ENCODE measurements around the gene STPG2. TPM values are rescaled to one million over a fixed set of nuclear protein-coding genes. Genes with fewer than 3 reads are reported as not detected.

The STPG2 gene
- total RNA-seq, 6 donors from 2014 or later = 0.30 to 5.2 (median 0.49) TPM; not detected in 1

DNA sequence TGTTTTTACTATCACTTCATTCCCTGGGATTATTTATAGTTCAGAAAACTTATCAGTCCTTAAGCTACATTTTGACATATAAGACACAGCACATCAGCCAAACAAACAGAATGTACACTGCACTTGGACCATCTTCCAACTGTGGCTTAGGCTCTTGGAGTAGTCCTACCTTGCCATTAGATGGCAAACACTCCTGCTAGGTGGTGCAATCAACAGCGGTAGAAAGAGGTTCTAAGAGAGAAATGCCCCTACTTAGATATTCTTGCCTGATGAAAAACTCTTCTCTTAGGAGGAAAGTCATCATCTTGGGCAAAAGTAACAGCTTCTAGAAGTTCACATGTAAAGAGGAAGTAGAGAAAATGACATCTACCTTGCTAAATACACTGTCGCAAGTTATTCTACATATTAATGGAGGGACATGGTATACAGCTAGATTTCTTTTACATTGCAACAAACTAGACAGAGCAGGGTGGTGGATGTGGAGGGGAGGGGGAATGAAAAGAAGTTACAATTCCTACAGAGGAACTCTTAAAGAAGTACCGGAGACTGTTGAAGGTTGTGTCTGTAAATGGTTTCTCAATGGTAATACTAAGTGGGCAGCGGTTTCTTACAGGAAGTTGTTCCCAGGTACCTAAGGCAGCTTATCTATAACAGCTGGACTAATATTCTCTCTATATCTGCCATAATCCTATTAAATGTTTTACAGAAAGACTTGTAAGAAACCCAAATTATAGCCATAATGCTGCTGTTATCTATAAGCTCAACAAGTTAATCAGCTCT is 8.1 kb upstream of the STPG2 start:
- no peaks in the 10 kb centered on the region for H3K36me3 ChIP-seq
- no peak overlapping the region for H3K4me3 ChIP-seq
- DNase-seq (no peak), ATAC-seq (ENCODE audit: low FRiP score in 2 of 2) (no peak)
- WGBS, 2 donors = 50 to 60% methylated on average over 4 of the region's 4 CpGs
- TF ChIP-seq POLR2AphosphoS5 (IDR thresholded peaks at IDR 0.05) (no peak), EP300 (IDR thresholded peaks at IDR 0.05) (no peak), POLR2A (IDR thresholded peaks at IDR 0.05) (no peak)
- TF ChIP-seq, protein P1, sequence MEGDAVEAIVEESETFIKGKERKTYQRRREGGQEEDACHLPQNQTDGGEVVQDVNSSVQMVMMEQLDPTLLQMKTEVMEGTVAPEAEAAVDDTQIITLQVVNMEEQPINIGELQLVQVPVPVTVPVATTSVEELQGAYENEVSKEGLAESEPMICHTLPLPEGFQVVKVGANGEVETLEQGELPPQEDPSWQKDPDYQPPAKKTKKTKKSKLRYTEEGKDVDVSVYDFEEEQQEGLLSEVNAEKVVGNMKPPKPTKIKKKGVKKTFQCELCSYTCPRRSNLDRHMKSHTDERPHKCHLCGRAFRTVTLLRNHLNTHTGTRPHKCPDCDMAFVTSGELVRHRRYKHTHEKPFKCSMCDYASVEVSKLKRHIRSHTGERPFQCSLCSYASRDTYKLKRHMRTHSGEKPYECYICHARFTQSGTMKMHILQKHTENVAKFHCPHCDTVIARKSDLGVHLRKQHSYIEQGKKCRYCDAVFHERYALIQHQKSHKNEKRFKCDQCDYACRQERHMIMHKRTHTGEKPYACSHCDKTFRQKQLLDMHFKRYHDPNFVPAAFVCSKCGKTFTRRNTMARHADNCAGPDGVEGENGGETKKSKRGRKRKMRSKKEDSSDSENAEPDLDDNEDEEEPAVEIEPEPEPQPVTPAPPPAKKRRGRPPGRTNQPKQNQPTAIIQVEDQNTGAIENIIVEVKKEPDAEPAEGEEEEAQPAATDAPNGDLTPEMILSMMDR (IDR thresholded peaks at IDR 0.05) = no peak
- H3K27ac ChIP-seq = no peak overlapping the region
- no peaks in the 10 kb centered on the region for H3K27me3 ChIP-seq
- H3K9me3 ChIP-seq = no peaks in the 10 kb centered on the region
- peaks cover 0 to 9% (median 4%) of the 10 kb centered on the region in 4 donors for H3K4me1 ChIP-seq

DNA sequence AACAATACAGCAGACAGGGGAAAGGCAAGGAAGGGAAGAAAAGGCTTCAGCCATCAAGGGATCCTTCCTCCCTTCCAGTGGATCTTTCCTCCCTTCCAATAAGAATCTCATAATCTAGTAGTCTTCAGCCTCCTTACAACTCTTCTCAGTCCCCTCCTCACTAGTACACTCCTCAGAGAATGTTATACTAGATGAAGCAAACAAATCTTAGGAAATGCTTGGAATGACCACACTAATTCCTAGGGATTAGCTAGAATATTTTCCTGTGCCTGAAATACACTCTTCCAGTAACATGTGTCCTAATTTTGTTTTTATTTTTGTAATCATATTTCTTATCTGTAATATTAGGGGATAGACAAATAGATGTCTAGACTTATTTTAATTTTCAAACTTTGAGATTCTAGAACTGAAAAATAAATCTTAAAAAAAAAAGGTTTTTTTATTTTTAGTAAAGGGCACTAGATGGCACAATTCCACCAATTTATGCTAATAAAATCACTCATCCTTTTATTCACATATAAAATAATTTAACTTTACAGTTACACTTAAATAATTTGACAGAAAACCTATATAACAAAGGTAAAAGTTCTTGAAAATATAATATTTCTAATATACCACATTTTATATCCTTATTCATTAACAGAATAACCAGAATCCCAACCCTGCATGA is 7.0 kb upstream of the STPG2 start:
- TF ChIP-seq POLR2AphosphoS5 (IDR thresholded peaks at IDR 0.05) (no peak), POLR2A (IDR thresholded peaks at IDR 0.05) (no peak), EP300 (IDR thresholded peaks at IDR 0.05) (no peak)
- TF ChIP-seq, protein P1 (IDR thresholded peaks at IDR 0.05) = no peak
- Histone ChIP-seq H3K27ac (no peak overlapping the region), H3K4me3 (no peak overlapping the region), H3K27me3 (no peaks in the 10 kb centered on the region), H3K36me3 (no peaks in the 10 kb centered on the region), H3K4me1 (peaks cover 0 to 9% (median 4%) of the 10 kb centered on the region in 4 donors), H3K9me3 (no peaks in the 10 kb centered on the region)
- no peak for DNase-seq
- no peak for ATAC-seq (ENCODE audit: low FRiP score in 2 of 2)

DNA sequence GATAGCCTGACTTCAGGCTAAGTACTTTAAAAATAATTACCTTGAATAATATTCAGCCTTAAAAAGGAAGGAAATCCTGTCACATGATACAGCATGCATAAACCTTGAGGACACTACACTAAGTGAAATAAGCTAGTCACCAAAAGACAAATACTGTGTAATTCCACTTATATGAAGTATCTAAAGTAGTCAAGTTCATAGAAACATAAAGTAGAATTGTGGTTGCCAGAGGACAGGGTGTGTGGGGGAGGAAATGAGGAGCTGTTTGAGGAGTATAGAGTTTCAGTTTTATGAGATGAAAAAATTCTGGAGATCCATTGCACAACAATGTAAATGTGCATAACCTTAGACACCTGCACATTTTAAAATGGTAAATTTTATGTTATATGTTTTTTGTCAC is 5.6 kb upstream of the STPG2 start:
- Histone ChIP-seq H3K36me3 (no peaks in the 10 kb centered on the region), H3K27me3 (no peaks in the 10 kb centered on the region), H3K4me1 (peaks cover 0 to 12% (median 4%) of the 10 kb centered on the region in 4 donors), H3K9me3 (no peaks in the 10 kb centered on the region), H3K4me3 (no peak overlapping the region), H3K27ac (no peak overlapping the region)
- no peak for TF ChIP-seq POLR2AphosphoS5 (IDR thresholded peaks at IDR 0.05)
- no peak for TF ChIP-seq POLR2A (IDR thresholded peaks at IDR 0.05)
- TF ChIP-seq, protein P1 (IDR thresholded peaks at IDR 0.05) = no peak
- peak in 1 of 4 donors; percentile 16 for TF ChIP-seq EP300 (IDR thresholded peaks at IDR 0.05)
- ATAC-seq (ENCODE audit: low FRiP score in 2 of 2) (peak in 1 of 2 donors; percentile 57), DNase-seq (peak in 1 of 2 donors; percentile 21)

DNA sequence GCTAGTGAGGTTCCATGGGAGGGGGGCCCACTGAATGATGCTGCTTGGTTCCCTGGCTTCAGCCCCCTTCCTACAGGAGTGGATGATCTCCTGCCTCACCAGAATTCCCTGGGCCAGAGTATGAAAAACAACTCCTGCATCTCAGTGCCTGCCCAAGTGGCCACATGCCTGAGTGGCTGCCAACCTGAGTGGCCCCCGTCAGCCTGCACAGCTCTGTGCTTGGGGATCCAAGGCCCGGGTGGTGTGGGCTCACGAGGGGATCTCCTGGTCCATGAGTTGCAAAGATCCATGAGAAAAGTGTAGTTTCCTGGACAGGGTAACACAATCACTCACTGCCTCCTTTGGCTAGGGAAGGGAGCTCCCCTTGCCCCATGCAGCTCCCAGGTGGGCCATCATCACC is 17.1 kb downstream of the STPG2 start:
- 81% methylated on average over 3 of the region's 3 CpGs; no CpG with 5 or more reads in 1 of the 2 donors for WGBS, 2 donors
- Histone ChIP-seq H3K27ac (no peak overlapping the region), H3K9me3 (no peaks in the 10 kb centered on the region), H3K27me3 (no peaks in the 10 kb centered on the region), H3K4me1 (no peaks in the 10 kb centered on the region), H3K36me3 (no peaks in the 10 kb centered on the region), H3K4me3 (no peak overlapping the region)
- TF ChIP-seq EP300 (IDR thresholded peaks at IDR 0.05) (no peak), POLR2A (IDR thresholded peaks at IDR 0.05) (no peak), POLR2AphosphoS5 (IDR thresholded peaks at IDR 0.05) (no peak)
- TF ChIP-seq, protein P1 (IDR thresholded peaks at IDR 0.05) = no peak
- ATAC-seq (ENCODE audit: low FRiP score in 2 of 2) (peak in 1 of 2 donors; percentile 11), DNase-seq (peak in 1 of 2 donors; percentile 21)
